Stimulated activated CD8-positive, alpha-beta memory T cell treated with anti-CD3 and anti-CD28 coated beads, Interleukin-12 subunit alpha, Interleukin-12 subunit beta, amount 100 ng/mL, for 1 hour (primary cell): ENCODE data around the gene KIFC3.
A peak's percentile ranks its signal among the peaks of the same experiment; 100 is the strongest.
"Not testable (repeated sequence)": the region's sequence is repeated elsewhere in the genome, so short reads cannot be mapped to it uniquely, and the experiment has no call there.

ENCODE experiments used
- DNase-seq: peaks from one replicate; pipeline ENCODE4 v3.0.0-alpha.2; 2020; ENCODE audit warnings: low read depth

Gene KIFC3

DNA sequence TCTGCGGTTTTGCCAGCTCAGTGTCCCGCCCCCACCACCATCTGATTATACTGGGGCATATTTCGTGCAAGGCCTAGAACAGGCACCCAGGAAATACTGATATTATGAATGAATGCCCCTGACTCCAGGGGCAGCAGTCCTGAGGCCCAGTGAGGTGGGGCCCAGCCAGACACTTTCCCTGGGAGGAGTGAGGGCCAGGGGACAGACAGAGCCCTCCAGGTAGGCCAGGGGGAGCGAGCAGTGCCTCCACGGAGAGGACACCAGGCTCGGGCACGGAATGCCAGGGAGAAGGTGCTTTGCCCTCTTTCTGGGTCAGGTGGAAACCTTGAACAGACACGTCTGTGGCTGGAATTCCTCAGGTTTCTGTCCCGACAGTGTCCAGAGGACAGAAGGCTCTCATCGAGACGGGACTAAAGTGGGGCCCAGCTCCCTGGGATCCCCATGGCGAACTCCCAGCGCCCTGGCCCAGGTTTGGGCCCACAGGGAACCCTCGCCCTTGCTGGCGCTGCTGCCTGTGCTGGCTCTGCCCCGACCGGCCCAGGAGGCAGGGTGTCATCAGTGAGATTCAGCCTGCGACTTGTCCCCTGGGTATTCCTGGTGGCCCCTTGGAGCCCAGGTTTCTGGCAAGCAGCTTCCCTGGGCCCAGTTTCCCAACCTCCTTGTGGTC lies 62.4 kb downstream of the KIFC3 start:
- DNase-seq = no peak

DNA sequence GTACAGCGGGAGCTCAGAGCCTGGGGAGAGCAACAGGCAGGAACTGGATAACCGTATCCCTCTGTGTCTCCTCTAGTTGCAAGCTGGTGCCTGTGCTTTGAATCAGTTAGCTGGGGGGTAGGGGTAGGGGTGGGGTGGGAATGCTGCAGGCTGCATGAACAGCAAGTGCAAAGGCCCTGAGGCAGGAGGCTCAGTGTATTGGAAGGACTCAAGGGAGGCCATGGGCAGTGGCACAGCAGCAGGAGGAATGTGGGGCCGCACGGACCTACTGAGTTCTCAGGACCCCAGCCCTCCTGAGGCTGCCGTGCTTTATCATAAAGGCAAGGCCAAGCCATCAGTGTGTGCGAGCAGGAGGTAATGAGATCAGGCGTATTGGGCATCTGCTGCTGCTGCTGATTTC lies 63.4 kb downstream of the KIFC3 start:
- DNase-seq = no peak

DNA sequence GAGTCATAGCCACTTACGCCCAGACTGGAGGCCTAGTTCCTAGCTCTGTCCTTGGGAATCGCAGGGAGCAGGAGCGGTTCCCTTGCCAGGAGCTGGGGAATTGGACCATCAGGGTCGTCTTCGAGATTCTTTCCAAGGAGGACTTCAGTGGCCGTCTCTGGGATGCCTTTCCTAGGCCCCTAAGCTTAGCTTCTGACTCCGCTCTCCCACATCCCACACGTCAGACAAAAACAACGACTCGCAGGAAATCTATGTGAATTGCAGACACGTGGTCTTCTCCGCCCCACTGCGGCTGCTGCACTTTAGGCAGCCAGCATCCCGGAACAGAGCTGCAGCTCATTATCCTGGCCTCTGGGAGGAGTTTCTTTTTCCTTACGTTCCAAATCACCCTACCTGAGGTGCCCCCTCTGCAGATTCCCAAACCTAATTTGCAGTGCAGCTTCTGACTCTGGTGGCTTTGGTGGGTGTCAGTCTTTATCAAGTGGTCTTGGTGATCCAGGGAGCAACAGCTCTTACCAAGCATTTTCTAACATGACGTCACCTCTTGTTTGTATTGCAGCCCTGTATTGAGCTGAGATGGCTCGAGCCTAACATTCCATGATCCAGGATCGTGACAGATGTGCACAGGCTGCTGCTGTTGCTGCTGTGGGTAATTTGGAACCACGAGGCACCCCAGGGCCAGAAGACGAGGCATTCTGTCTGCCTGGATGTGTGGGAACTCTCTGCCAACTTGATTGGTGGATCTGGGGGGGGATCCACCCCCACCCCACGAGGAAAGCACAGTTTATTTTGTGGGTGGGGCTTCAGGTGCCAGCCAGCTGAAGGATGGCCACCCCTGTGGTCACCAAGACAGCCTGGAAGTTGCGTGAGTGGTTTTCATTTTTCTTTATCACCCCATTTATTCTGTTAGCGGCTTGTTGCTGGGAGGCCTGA lies 65.6 kb downstream of the KIFC3 start:
- DNase-seq = peak; percentile 19

DNA sequence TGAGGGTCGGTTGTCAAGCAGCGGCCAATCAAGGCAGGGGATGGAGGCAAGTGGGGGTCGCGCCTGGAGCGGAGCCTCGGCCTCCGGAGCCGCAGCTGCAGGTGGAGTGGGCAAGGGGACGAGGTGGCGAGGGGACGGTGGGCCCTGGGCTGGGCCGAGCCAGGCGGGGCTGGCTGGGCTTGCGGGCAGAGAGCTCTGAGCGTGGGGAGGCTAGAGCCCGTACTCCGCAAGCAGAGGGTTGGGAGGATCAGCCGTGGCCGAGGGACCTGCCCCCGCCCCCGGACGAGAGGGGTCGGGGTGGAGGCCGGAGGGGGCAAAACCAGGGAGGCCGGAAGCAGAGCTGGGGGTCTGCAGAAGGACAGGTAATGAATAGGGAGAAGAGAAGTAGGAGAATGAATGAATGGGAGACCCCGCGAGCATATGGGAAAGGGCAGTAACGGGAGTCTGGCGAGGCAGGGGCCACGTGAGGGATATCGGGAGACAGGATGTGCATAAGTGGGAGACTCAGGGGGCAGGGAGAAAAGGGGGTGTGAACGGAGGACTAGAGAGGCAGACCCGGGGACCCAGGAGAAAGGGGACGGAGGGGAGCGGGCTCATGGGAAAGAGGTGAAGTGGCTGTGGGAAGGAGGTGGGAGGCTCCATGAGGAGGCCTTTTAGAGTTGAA lies 66.4 kb downstream of the KIFC3 start, which contains the start of gene KATNB1:
TSS of gene KATNB1 (plus strand) at position 16 of the 664 bp plus-strand sequence. CDS start 1,474 bp downstream, outside the sequence.
- no peak for DNase-seq

DNA sequence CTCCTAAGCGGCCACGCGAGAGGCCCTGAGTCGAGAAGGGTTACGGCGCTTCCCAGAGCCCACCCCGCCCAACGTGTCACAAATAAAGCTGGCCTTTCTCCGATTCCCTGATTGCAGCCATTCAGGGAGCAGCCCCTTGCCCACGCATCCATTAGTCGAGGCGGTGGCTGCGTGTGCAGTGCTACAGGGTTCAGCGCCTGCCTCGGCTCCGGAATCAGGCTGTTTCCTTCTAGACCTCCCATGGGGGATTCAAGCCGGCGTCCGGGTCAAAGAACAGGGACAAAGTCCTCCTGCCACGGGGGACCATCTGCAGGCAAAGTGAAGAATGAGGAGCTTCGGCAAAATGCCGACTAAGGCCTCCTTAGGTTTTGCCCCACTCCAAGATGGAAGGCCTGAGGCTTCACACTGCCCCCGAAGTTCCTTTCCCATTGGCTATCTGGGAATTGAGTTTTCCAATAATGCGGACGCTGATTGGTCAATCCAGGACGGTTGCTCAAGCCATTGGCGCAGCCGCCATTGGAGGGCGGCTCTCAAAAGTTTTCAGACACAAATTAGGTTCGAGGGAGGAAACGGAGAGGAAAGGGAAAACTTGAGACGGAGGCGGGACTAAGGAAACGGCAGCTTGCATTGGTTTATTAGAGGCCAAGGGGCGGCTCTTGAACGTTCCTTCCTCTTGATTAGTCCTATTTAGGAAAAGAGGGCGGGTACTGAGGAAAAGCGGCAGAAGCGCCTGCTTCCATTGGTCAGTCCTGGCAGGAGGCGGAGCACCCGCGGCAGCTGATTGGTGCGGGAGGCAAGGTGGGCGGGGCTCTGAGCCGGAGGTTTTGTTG lies 67.2 kb downstream of the KIFC3 start:
- peak; percentile 95 for DNase-seq

DNA sequence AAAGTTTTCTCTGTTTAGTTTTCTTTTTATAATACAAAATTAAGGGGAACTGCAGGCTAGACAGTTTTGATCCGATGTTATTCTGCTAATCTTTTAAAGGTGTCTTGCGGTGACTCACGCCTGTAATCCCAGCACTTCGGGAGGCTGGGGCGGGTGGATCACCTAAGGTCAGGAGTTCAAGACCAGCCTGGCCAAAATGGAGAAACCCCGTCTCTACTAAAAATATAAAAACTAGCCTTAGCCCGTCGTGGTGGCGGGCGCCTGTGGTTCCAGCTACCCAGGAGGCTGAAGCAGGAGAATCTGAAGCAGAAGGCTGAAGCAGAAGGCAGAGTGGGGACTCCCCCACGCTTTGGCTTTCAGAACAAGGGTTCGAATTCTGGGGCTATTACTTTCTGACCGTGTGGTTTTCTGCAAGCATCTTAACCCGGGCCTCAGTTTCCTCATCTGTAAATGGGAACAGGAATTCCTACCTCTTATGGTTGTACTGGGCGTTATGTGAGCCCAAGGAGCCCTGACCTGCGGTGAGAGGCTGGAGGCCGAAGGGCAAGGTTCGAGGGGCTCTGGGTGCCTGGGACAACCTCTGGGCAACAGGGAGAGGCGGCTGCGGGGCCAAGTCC lies 67.9 kb downstream of the KIFC3 start:
- no peak for DNase-seq

DNA sequence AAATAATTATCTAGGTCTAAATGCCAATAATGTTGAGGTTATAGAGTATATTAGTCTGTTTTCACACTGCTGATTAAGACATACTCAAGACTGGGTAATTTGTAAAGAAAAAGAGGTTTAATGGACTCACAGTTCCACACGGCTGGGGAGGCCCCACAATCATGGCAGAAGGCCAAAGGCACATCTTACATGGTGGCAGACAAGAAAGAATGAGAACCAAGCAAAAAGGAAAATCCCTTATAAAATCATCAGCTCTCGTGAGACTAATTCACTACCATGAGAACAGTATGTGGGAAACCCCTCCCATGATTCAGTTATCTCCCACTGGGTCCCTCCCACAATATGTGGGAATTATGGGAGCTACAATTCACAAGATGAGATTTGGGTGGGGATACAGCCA lies 69.6 kb downstream of the KIFC3 start:
- no peak for DNase-seq

DNA sequence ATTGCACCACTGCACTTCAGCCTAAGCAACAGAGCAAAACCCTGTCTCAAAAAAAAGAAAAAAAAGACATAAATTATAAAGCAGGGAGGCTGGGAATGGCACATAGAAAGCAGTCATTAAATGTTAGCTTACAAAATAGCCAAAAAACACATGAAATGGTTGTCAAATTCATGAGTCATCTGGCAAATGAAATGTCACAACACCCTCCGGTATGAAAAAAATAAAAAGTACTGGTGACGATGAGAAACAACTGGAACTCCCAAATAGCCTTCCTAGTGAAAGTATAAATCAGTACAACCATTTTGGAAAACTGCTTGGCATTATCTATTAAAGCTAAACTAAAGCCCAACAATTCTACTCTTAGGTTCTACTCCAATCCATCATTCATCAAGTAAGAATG lies 70.3 kb downstream of the KIFC3 start:
- no peak for DNase-seq

DNA sequence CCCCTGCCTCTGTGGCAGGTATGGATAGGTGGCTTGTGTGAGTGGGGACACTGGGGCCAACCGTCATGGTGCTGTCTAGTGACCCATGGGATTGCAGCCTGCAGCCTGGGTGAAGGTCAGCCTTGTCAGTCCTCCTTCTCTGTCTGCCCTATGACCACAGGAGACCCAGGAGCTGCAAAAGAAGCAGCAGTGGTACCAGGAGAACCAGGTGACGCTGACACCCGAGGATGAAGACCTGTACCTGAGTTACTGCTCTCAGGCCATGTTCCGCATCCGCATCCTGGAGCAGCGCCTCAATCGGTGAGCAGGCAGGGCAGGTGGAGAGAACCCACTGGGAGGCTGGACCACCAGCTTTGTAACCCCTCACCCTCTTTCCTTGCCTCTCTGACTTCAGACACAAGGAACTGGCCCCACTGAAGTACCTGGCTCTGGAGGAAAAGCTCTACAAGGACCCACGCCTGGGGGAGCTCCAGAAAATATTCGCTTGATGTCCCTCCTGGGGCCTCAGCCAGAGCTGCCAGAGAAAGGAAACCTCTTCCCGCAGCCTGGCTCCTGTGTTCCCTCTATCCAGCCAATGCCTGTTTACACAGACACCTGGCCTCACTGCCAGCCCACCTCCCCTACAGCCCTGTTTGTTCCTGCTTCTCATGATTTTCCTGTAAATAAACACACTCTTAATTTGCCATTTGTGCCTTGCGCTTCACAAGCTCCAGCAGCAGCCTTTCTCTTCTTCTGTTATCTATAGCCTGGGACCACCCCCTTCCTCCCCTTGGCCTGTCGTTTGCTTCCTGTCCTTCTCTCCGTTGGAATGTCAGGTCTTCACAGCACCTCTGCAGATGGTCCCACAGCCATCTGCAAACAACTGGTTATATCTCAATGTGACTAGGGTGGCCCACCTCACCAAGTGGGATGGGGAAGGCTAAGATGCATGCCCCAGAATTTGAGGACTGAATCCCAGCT lies 71.2 kb downstream of the KIFC3 start:
- DNase-seq = no peak

DNA sequence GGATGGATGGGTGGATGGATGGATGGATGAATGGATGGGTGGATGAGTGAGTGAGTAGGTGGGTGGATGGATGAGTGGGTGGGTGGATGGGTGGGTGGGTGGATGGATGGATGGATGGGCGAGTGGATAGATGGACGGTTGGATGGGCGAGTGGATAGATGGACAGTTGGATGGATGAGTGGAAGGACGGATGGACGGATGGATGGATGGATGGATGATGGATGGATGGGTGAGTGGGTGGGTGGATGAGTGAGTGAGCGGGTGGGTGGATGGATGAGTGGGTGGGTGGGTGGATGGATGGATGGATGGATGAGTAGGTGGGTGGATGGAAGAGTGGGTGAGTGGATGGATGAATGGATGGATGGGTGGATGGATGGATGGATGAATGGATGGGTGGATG lies 72.4 kb downstream of the KIFC3 start:
- DNase-seq = not testable (repeated sequence)

DNA sequence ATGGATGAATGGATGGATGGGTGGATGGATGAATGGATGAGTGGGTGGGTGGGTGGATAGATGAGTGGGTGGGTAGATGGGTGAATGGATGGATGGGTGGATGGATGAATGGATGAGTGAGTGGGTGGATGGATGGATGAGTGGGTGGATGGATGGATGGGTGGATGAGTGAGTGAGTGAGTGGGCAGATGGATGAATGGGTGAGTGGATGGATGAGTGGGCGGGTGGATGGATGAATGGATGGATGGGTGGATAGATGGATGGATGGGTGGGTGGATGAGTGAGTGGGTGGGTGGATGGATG lies 73.2 kb downstream of the KIFC3 start:
- no peak for DNase-seq

DNA sequence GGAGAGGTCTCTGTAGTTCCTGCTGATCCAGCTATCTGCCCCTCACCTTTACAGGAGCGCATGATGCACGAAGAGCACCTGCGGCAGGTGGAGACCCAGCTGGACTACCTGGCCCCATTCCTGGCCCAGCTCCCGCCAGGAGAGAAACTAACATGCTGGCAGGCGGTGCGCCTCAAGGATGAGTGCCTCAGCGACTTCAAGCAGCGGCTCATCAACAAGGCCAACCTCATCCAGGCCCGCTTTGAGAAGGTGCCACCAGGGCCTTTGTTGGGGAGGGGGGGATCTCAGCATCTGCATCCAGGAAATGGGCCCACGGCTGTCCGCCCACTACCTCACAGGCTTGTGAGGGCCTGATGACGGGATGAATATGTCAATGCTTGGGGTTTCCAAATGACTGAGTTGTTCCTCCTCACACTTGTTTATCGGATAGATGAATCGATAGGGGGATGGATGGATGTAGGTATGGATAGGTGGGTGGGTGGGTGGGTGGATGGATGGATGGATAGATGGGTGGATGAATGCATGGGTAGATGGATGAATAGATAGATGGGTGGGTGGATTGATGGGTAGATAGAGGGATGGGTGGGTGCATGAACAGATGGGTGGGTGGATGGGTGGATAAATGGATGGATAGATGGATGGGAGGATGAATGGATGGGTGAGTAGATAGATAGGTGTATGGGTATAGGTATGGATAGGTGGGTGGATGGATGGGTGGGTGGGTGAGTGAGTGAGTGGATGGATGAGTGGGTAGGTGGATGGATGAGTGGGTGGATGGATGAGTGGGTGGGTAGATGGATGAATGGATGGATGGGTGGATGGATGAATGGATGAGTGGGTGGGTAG lies 73.7 kb downstream of the KIFC3 start:
- no peak for DNase-seq

DNA sequence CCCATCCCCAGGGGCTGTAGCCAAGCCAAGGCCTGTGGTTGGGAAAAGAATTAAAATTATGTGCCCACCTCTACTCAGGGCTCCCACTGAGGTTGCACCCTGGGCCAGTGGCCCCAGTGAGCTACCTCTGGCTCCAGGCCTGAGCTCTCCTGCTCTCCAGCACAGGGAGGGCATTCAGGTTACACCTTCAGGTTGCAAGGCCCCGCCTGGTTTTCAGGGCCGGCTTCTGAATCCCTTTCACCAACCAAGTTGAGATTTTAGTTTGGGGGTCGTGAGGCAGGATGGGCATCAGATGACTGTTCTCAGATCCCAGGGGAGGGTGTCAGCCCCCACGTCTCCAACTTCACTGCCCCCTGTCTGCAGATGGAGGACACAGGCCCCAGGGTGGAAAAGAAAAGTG lies 74.7 kb downstream of the KIFC3 start:
- no peak for DNase-seq

DNA sequence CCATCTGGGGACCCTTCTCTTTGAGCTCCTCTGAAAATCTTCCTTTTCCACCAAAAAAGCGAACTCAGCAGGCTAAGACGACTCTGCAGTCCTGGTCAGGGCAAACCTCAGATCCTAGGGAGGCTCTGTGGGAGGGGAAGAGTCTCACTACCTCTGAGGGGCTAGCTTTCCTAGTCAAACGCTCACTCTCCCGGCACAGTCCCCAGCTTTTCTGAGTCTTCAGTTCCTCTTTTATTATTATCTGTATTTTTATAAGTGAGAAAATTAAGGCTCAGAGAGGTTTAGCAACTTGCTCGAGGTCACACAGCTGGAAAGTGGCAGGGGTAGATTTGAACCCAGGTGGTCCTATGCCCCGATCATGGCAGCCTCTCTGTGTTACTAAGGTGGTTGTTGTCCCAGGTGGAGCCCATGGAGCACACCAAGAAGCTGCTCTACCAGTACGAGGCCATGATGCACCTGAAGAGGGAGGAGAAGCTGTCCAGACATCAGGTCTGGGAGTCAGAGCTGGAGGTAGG lies 75.8 kb downstream of the KIFC3 start:
- DNase-seq = no peak

DNA sequence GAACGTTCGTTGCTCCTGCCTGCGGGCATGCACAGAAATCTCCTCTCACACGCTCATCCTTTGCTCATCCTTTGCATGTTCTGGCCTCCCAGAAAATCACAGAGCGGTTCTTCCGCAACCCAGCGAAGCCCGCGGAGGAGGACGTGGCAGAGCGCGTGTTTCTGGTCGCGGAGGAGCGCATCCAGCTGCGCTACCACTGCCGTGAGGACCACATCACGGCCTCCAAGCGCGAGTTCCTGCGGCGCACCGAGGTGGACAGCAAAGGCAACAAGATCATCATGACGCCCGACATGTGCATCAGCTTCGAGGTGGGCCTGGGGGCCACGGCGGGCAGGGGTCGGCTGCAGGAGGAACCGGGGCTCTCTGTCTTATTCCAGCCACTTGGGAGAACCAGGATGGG lies 76.3 kb downstream of the KIFC3 start:
- no peak for DNase-seq

DNA sequence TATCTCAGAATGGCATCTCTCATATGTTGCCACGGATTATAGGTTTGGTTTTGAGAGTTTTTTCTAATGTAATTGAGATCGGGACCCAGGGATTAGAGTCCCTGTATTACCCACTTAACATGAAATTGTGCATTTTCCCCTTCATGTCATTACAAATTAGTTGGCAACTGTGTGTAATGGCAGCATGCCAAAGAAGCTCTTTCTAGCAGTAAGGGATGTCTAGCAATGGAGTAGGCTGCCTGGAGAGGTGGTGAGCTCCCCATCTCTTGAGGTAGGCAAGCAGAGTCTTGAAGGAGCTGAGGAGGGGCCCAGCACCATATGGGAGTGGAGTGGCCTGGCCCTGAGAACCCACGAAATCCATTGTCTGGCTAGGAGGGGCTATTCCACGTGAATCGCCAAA lies 76.7 kb downstream of the KIFC3 start:
- no peak for DNase-seq

DNA sequence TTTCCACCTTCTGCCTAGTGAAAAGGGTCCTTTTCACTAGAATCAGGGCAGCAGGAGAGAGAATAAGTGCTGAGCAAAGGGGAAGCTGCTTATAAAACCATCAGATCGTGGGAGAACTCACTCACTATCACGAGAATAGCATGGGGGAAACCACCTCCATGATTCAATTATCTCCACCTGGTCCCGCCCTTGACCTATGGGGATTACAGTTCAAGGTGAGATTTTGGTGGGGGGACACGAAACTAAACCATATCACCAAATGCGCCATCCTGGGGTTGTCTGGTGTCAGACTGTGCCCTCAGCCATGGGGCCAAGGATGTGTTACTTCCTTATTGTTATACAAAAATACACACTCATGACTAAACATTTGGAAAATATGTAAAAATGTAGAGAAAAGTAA lies 77.1 kb downstream of the KIFC3 start:
- DNase-seq = no peak

DNA sequence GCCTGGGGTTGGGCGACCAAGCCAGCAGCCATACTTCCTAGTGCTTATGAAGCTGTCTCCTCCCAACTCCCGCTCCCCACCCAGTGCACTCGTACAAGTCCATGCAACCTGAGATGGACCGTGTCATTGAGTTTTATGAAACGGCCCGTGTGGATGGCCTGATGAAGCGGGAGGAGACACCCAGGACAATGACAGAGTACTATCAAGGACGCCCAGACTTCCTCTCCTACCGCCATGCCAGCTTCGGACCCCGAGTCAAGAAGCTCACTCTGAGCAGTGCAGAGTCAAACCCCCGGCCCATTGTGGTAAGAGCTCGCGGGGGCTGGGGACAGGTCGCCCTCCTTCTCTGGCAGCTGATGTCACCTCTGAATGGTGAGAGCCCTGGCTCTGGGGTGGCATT lies 77.8 kb downstream of the KIFC3 start:
- DNase-seq = no peak

DNA sequence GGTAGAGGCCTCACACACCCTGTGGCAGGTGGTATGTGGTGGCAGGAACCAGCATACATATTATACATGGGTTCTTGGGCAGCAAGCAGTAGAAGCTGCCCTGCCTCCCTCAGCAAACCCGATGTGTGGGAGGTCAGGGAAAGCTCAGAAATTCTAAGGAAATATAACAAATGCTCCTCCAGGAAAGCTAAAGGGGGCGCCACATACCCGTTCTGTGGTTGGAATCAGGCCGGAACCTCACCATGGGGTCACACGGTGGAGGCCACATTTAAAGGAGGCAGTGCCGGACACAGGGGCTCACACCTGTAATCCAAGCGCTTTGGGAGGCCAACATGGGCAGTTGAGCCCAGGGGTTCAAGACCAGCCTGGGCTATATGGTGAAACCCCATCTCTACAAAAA lies 79.1 kb downstream of the KIFC3 start:
- no peak for DNase-seq
